Thoracic aorta (tissue), 2 donors: ENCODE measurements around the gene LENG1. TPM values are rescaled to one million over a fixed set of nuclear protein-coding genes. Genes with fewer than 3 reads are reported as not detected.

Experiments
- ATAC-seq: fragments of 150-250 bp; one replicate; pipeline ENCODE4 v1.8.0; 2017; ENCODE audit warnings: low read depth; ENCODE audit not compliant: insufficient number of reproducible peaks, low FRiP score
- DNase-seq: peaks from one replicate; pipeline ENCODE4 v3.0.0-alpha.2; 2020; ENCODE audit warnings: low spot score
- H3K27ac ChIP-seq, 2 donors: fragments of 200-600 bp; sonication (generic); 1 replicate in 1 of 2; 2 replicates in 1 of 2; pipeline ENCODE4 v1.5.1; 2016; ENCODE audit warnings: mild to moderate bottlenecking in 2 of 2, moderate library complexity in 2 of 2
- H3K27me3 ChIP-seq: fragments of 200-600 bp; sonication (generic); replicated peaks from 2 replicates; pipeline ENCODE4 v1.6.0; 2016; ENCODE audit warnings: mild to moderate bottlenecking; ENCODE audit not compliant: insufficient read depth
- H3K36me3 ChIP-seq: fragments of 200-600 bp; sonication (generic); one replicate; pipeline ENCODE4 v1.5.1; 2016
- H3K4me1 ChIP-seq, 2 donors: fragments of 200-600 bp; sonication (generic); 1 replicate in 1 of 2; 2 replicates in 1 of 2; pipeline versions ENCODE4 v1.5.1 to v1.6.0; 2016; ENCODE audit warnings: low read depth in 2 of 2, mild to moderate bottlenecking in 1 of 2; ENCODE audit not compliant: control insufficient read depth in 1 of 2
- H3K4me3 ChIP-seq: fragments of 200-600 bp; sonication (generic); 2 replicates; pipeline ENCODE4 v1.5.1; 2016; ENCODE audit warnings: mild to moderate bottlenecking
- H3K9me3 ChIP-seq: fragments of 200-600 bp; sonication (generic); 2 replicates; pipeline ENCODE4 v1.5.1; 2016
- total RNA-seq, 2 donors: library from RNA; depleted of rRNA; stranded (reverse); fragments of >200 nt; gene quantifications; one replicate each; pipeline versions ENCODE4 v1.1.0 to v1.2.3, GENCODE V29; 2016
- TF ChIP-seq, protein P1 (sequence below): fragments of 200-600 bp; sonication (generic); IDR thresholded peaks from one replicate; pipeline ENCODE4 v1.5.1; 2019; ENCODE audit warnings: antibody characterized with exemption

The LENG1 gene
- total RNA-seq, 2 donors from 2014 or later = 7.6 to 8.0 TPM

DNA sequence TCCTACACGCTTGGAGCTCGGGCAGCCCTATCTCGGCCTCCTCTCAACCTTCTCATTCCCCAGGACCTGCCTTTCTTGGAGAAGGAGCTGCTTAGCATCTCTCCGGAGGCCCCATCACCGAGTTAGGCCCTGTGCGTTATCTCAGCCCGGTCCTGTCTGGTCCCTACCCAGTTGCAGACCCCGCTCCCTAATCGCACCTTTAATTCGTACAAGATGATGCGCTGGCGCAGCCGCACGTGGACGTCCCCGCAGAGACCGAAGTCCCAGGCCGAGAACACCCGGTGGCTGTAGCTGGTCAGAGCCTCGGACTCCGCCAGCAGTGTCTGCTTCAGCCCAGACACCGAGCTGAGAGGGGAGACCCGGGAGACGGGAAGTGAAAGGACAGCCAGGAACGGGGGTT lies 5.7 kb upstream of the LENG1 start:
- no peaks in the 10 kb centered on the region for H3K36me3 ChIP-seq
- TF ChIP-seq, protein P1, sequence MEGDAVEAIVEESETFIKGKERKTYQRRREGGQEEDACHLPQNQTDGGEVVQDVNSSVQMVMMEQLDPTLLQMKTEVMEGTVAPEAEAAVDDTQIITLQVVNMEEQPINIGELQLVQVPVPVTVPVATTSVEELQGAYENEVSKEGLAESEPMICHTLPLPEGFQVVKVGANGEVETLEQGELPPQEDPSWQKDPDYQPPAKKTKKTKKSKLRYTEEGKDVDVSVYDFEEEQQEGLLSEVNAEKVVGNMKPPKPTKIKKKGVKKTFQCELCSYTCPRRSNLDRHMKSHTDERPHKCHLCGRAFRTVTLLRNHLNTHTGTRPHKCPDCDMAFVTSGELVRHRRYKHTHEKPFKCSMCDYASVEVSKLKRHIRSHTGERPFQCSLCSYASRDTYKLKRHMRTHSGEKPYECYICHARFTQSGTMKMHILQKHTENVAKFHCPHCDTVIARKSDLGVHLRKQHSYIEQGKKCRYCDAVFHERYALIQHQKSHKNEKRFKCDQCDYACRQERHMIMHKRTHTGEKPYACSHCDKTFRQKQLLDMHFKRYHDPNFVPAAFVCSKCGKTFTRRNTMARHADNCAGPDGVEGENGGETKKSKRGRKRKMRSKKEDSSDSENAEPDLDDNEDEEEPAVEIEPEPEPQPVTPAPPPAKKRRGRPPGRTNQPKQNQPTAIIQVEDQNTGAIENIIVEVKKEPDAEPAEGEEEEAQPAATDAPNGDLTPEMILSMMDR = no peak
- no peak for ATAC-seq

GRCh38 chr19:54164369-54165068 lies 5.0 kb upstream of the LENG1 start:
- H3K4me3 ChIP-seq = no peak overlapping the region
- H3K36me3 ChIP-seq = no peaks in the 10 kb centered on the region
- ATAC-seq (no peak), DNase-seq (no peak)
- TF ChIP-seq, protein P1 = no peak
- H3K4me1 ChIP-seq = peaks cover 9 to 18% of the 10 kb centered on the region in 2 donors
- peaks cover 4% of the 10 kb centered on the region for H3K27me3 ChIP-seq
- no peak overlapping the region for H3K27ac ChIP-seq
- H3K9me3 ChIP-seq = no peaks in the 10 kb centered on the region

More for the DNA sequence above, 5.7 kb upstream of the LENG1 start:
- peaks cover 8 to 17% of the 10 kb centered on the region in 2 donors for H3K4me1 ChIP-seq
- H3K27me3 ChIP-seq = peaks cover 4% of the 10 kb centered on the region
- no peaks in the 10 kb centered on the region for H3K9me3 ChIP-seq
- H3K4me3 ChIP-seq = no peak overlapping the region
- no peak overlapping the region for H3K27ac ChIP-seq
- no peak for DNase-seq

DNA sequence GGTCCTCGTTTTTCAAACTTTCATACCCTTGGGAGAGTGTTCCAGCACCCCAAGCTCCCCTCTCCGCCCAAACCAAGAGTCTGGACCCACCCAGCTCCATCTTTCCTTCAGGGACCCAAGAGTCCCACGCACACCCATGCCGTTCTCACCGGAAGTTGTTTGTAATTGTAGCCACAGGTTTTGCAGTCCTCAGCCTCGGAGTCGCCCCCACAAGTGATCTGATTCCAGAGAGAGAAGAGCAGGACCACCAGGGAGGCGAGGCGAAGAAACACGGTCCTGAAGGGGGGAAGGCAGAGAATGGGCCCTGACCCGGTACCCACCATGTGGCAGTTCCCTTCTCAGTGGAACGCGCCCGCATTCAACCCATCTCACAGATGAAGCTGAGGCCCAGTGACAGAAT lies 3.4 kb upstream of the LENG1 start:
- TF ChIP-seq, protein P1 = no peak
- Histone ChIP-seq H3K27me3 (peaks cover 4% of the 10 kb centered on the region), H3K4me3 (peak overlapping the region; percentile 57), H3K4me1 (peaks cover 16 to 29% of the 10 kb centered on the region in 2 donors), H3K27ac (no peak overlapping the region), H3K9me3 (no peaks in the 10 kb centered on the region), H3K36me3 (no peaks in the 10 kb centered on the region)
- DNase-seq (no peak), ATAC-seq (no peak)

DNA sequence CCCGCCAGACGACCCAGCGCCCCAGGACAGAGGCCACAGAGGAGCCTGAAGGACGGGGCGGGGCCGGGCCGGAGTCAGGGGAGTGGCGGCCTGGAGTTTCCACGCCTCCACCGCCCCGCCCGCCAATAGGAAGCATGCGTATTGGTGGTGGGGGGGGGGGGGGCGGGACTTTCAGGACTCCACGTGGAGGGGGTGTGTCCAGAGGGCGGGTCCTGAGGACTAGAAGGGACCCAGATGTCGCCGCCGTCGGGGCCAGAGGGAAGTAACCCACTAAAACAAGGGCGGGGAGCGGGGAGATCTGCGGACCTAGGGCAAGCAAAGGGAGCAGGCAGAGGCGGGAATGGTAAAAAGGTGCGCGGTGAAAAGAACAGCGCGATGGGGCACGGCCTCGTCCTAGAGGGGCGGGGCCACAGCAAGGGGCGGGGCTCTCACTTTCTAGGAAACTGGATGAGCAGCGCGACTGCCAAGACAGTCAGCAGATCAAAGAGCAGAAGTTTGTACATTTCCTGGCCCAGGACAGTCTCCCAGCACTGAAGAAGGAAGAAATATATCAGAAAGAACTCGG lies 2.8 kb upstream of the LENG1 start:
- TF ChIP-seq, protein P1 = no peak
- DNase-seq = peak; percentile 40
- Histone ChIP-seq H3K9me3 (no peaks in the 10 kb centered on the region), H3K36me3 (peaks cover under 1% of the 10 kb centered on the region), H3K4me3 (peak overlapping the region; percentile 57), H3K27ac (no peak overlapping the region), H3K4me1 (peaks cover 16 to 29% of the 10 kb centered on the region in 2 donors), H3K27me3 (peaks cover 4% of the 10 kb centered on the region)
- ATAC-seq = no peak

DNA sequence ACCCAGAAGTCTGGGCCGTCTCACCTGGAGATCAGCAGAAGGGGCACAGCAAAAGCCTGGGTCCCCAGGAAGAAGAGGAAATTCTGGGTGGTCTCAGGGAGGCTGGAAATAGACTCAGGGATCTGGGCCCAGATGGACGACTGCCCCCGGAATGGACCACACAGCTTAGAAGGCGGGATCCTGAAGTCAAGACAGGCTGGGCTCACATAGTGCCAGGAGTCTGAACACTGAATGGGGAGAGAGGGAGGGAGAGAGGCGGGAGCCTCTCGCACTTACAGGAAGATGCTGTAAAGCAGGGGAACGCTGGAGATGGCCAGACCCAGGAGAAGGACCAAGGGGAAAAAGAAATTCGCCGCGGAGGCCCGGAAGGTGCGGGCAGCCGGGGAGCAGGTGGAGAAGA lies 1.3 kb upstream of the LENG1 start:
- H3K27ac ChIP-seq = peak overlapping the region in 1 of 2 donors; percentile 77
- H3K4me3 ChIP-seq = peak overlapping the region; percentile 80
- peaks cover 16 to 29% of the 10 kb centered on the region in 2 donors for H3K4me1 ChIP-seq
- H3K9me3 ChIP-seq = no peaks in the 10 kb centered on the region
- peaks cover 15% of the 10 kb centered on the region for H3K36me3 ChIP-seq
- DNase-seq = no peak
- TF ChIP-seq, protein P1 = no peak
- peaks cover 4% of the 10 kb centered on the region for H3K27me3 ChIP-seq
- ATAC-seq = no peak
